Lower lobe of right lung (tissue), 2 donors: ENCODE measurements around the gene DNAH11. TPM values are rescaled to one million over a fixed set of nuclear protein-coding genes. Genes with fewer than 3 reads are reported as not detected.

Experiments
- ATAC-seq, 2 donors: fragments of 200-7000 bp; cut with Tn5 transposase; one replicate each; pipeline ENCODE4 v1.9.1; 2020 to 2022; ENCODE audit warnings: mild to moderate bottlenecking in 2 of 2, moderate library complexity in 2 of 2
- DNase-seq: peaks from one replicate; pipeline ENCODE4 v3.0.0-alpha.2; 2020
- H3K27ac ChIP-seq: fragments of 200-600 bp; one replicate; pipeline ENCODE4 v1.8.0; 2022
- H3K27me3 ChIP-seq: fragments of 200-600 bp; one replicate; pipeline ENCODE4 v1.8.0; 2022; ENCODE audit warnings: low read depth
- H3K36me3 ChIP-seq: fragments of 200-600 bp; one replicate; pipeline ENCODE4 v1.8.0; 2022; ENCODE audit warnings: mild to moderate bottlenecking
- H3K4me1 ChIP-seq: fragments of 200-600 bp; one replicate; pipeline ENCODE4 v1.8.0; 2022
- H3K4me3 ChIP-seq: fragments of 200-600 bp; one replicate; pipeline ENCODE4 v1.8.0; 2022; ENCODE audit warnings: mild to moderate bottlenecking
- H3K9me3 ChIP-seq: fragments of 200-600 bp; one replicate; pipeline ENCODE4 v1.8.0; 2022
- CTCF ChIP-seq: fragments of 200-600 bp; IDR thresholded peaks from one replicate; pipeline ENCODE4 v1.8.0; 2022; ENCODE audit warnings: antibody characterized with exemption, mild to moderate bottlenecking
- intact Hi-C: fragments of 100-400 bp; cut with DNase I; formaldehyde crosslinking; loops from one replicate; pipeline ENCODE4 v1.11.0; 2022
- total RNA-seq: library from RNA; stranded (reverse); fragmentation: NEBNext Ultra II Directional; extraction: Animal tissue kit (Norgen Biotek cat#: 25700); gene quantifications from one replicate; pipeline ENCODE4 v1.2.1, GENCODE V29; 2021
- donor health status: DM: no; HTN: yes; CAD: no; lungs with severe emphysema.

Gene DNAH11
- total RNA-seq, 1 donor from 2014 or later, result 8.9 TPM

DNA sequence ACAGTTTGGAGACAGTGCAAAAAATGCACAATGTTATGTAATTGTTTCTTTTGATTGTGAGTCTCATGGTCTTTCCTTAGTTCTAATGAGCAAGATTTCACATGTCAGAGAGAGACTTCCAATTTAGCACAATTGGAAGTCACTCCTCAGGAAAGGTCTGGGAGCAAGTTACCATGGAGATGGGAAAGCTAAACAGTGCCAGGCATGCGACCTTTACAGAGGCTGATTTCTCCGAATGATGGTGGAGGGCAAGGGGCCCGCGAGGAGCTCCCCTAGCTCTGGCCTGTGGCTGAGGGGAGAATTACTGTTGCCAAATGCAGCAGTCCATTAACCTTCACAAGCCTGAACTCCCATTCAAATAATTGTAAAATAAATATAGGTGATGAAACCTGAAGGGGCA is 343.6 kb downstream of the DNAH11 start:
- no peaks in the 10 kb centered on the region for H3K27me3 ChIP-seq
- H3K4me3 ChIP-seq, result no peak overlapping the region
- no peaks in the 10 kb centered on the region for H3K4me1 ChIP-seq
- H3K9me3 ChIP-seq, result no peaks in the 10 kb centered on the region
- no peak overlapping the region for H3K27ac ChIP-seq
- no peak for DNase-seq
- no peak for TF ChIP-seq CTCF
- no peaks in the 10 kb centered on the region for H3K36me3 ChIP-seq
- ATAC-seq, result no peak
- intact Hi-C loops, result no loop called here

DNA sequence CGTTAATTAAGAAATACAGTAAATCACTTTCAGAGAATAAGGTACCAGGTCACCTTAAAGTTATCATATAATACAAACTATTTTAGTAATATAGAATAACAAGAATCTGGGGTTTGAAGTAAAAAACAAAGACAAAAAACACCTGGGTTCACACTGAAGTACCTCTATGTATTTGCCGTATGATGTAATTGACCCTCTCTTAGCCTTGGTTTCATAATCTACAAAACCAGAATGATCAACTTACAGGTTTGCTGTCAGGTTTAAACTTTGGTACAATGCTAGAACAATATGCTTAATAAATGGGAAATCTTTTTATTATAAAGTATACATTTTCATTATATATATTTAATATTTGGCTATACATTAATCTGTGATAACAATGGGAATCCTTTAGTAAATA is 344.5 kb downstream of the DNAH11 start:
- H3K27ac ChIP-seq, result no peak overlapping the region
- H3K9me3 ChIP-seq, result no peaks in the 10 kb centered on the region
- no peaks in the 10 kb centered on the region for H3K4me1 ChIP-seq
- ATAC-seq (peak in 1 of 2 donors; percentile 77), DNase-seq (no peak)
- TF ChIP-seq CTCF, result no peak
- H3K36me3 ChIP-seq, result no peaks in the 10 kb centered on the region
- no peak overlapping the region for H3K4me3 ChIP-seq
- no peaks in the 10 kb centered on the region for H3K27me3 ChIP-seq
- intact Hi-C loops, result no loop called here

- Histone ChIP-seq H3K4me1 (no peaks in the 10 kb centered on the region), H3K27me3 (no peaks in the 10 kb centered on the region), H3K9me3 (no peaks in the 10 kb centered on the region), H3K4me3 (no peak overlapping the region), H3K36me3 (no peaks in the 10 kb centered on the region), H3K27ac (no peak overlapping the region)
- no peak for TF ChIP-seq CTCF
- DNase-seq (no peak), ATAC-seq (peak in 1 of 2 donors; percentile 59)
- intact Hi-C loops, result no loop called here
Observed at GRCh38 chr7:21887779-21888178, 344.9 kb downstream of the DNAH11 start.

DNA sequence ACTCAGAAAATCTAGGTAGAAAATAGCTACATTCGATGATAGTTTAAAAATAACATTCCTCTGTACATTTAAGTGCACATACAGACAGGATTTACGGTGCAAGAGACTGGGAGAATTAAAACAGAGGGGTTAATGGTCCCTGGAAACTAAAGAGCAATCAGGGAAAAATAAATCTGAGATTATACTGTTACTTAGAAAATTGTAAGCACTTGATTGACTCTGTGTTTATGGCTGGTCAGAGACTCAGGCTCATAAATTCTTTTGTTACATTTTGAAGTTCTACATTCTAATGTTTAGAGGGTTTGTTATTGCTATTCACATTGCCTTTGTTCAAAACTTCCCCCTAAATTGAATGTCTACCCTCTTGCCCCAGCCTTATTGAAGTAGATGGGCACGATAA is 348.5 kb downstream of the DNAH11 start:
- DNase-seq (no peak), ATAC-seq (no peak)
- no peaks in the 10 kb centered on the region for H3K9me3 ChIP-seq
- no peak overlapping the region for H3K27ac ChIP-seq
- no peak overlapping the region for H3K4me3 ChIP-seq
- H3K36me3 ChIP-seq, result no peaks in the 10 kb centered on the region
- no peaks in the 10 kb centered on the region for H3K4me1 ChIP-seq
- intact Hi-C loops, result no loop called here
- TF ChIP-seq CTCF, result no peak
- H3K27me3 ChIP-seq, result no peaks in the 10 kb centered on the region

DNA sequence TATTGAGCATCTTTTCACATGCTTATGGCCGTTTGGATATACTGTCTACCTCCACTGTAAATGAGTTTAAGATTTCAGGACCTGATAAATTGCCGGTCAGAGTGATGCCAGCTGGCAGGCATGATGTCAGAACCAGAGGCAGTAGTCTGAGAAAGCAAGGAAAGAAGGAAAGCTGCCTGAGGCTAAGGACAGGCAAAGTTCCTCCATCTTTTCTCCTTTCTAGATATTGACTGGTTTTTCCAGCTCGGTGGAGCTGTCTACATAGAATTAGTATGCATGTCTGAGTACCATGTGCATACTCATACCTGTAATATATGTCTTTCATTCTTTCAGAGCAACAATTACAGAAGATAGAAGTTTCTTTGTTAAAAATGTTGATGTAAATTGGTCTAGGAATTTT is 350.6 kb downstream of the DNAH11 start:
- intact Hi-C loops, result no loop called here
- Histone ChIP-seq H3K4me3 (no peak overlapping the region), H3K36me3 (no peaks in the 10 kb centered on the region), H3K4me1 (no peaks in the 10 kb centered on the region), H3K27me3 (no peaks in the 10 kb centered on the region), H3K9me3 (no peaks in the 10 kb centered on the region), H3K27ac (no peak overlapping the region)
- ATAC-seq (no peak), DNase-seq (no peak)
- no peak for TF ChIP-seq CTCF
